Measurements from ENCODE around the gene E2F2.
"Not testable (repeated sequence)": the region's sequence is repeated elsewhere in the genome, so short reads cannot be mapped to it uniquely, and the experiment has no call there.

The E2F2 gene

DNA sequence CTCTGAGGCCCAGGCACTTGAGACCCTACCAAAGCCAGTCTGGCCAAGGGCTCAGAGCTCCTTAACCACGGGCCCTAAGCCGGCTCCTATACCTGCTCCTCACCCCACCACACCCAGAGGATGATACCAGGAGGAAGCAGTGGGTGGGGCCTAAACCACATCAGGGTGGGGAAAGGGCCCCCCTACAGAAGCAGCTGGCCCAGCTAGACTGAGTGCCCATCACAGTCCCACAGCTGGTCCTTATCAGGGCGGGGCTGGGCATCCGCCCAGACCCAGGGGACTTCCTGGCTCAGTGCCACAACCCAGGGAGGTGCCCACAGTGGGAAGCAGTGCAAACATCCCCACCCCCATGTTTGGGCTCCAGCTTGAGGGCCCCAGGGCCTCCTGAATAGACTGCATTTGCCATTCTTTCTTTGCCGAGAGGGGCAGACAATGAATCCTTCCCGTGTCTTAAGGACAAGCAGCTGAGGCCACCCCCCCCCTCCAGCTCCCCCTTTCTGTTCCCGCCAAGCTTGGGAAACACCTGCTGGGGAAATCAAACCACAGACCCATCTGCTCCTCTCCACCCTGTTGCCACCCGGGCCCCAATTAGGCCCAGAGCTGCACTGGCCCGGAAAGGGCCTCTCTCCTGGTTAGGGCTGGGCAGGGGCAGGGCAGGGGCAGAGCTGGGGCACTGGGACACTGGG is 6.2 kb downstream of the E2F2 start:
- no peak for DNase-seq (ENCODE audit: low read depth)

DNA sequence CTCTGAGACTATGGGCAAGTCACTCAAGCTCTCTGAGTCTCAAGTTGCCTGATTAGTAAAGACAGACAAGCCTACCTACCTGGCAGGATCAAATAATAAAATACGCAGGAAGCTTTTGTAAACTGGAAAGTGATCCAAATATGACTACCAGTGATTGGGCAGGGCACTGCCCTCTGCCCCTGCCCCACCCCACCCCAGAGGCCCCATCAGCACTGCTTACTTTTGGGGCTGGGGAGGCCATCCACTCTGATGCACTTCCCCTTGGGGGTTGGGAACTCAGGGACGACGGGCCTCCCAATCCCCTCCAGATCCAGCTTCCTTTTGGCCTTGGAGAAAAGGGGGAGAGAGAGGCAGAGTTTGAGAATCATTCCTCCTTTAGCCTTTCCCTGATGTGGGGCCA is 6.9 kb downstream of the E2F2 start:
- no peak for DNase-seq (ENCODE audit: low read depth)

DNA sequence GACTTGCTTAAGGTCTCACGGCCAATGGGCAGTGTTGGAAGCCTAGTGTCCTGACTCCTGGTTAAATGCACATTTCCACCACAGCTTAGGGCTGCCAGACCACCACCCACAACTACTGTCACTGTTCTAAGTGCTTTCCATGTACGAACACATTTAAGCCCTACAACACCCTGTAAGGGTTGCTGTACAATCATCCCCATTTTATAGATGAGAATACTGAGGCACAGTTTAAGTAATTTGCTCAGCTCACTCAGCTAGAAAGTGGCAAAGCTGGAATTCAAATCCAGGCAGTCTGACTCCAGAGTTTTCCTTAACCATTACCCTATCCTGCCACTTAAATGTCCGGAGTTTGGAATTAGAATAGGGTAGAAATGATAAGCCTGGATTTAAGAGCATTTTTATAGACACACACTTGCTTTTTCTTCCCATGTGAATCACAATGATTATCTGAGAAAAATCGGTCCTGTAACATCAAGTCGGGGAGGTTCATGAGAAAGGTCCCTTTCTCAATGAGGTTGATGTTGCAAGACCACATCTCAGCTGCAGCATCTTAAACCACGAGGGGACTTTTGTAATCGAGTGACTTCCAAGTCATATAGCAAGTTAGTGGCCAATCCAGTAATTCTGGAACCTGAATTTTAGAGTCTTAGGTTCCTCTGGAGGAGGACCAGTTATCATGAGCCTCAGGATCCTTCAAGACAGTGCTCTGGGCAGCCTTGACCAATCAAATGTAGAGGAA is 8.6 kb downstream of the E2F2 start:
- no peak for DNase-seq (ENCODE audit: low read depth)

DNA sequence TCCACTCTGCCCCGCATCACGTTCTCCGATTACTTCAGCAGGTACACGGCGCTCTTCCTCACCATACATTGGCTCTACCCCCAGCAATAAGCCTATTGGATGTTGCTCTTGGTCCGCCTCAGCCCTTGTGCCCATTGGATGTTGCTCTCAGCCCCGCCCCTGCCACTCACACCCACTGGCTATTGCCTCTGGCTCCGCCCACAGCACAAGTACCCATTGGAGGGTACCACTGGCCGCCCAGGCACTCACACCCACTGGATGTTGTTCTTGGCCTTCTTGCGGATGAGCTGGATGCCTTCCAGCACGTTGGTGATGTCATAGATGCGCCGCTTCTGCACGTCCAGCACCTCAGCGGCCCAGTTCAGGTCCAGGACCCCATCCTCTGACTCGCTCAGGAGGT is 9.4 kb downstream of the E2F2 start:
- no peak for DNase-seq (ENCODE audit: low read depth)

DNA sequence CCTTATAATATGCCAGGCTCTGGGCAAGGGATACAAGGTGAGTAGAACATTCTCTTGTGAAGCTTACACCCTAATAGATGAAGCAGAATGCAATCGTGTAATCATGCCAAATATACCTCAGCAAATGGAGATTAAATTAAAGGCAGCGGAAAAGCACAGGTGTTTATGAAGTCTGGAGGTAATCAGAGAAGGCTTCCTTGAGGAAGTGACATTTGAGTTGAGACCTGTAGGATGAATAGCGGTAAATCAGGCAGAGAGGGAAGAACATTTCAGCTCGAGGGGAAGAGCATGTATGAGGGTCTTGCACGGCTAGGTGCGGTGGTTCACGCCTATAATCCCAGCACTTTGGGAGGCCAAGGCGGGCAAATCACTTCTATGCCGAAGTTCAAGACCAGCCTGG is 13.5 kb downstream of the E2F2 start:
- no peak for DNase-seq (ENCODE audit: low read depth)

DNA sequence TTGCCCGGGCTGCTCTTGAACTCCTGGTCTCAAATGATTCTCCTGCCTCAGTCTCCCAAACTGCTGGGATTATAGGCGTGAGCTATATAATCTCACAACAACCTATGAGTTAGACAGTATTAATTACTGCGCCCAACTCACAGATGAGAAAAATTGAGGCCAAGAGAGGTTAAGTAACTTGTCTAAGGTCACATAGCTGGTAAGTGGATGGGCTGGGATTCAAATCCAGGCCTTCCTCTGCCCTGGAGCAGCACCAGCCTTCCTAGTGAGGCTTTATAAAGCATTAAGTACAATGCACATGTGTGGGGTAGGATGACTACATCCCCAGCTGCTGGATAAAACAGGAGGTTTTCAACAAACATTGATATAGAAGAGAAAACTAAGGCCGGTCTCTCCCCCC is 15.1 kb downstream of the E2F2 start:
- no peak for DNase-seq (ENCODE audit: low read depth)

DNA sequence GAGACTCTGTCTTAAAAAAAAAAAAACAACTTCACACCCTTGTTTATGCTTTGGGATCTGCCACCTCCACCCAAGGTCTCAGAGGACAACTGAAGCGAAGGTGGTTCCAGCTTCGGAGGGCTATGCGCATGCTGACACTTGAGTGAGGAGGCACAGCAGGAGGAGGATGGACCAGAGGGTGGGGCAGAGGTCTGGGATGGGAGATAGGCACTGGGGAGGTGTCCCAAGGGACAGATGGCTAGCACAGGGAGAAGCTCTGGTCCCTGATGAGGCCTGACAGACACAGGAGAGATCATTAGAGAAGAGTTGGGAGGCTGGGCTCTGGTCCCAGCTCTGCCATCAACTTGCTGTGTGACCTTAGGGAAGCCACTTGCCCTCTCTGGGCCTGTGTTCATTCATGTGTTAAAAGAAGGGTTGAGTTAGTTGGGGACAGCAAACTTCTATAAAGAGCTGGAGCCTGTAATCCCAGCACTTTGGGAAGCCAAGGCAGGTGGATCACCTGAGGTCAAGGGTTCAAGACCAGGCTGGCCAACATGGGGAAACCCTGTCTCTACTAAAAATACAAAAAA is 16.8 kb downstream of the E2F2 start:
- DNase-seq (ENCODE audit: low read depth) = no peak

DNA sequence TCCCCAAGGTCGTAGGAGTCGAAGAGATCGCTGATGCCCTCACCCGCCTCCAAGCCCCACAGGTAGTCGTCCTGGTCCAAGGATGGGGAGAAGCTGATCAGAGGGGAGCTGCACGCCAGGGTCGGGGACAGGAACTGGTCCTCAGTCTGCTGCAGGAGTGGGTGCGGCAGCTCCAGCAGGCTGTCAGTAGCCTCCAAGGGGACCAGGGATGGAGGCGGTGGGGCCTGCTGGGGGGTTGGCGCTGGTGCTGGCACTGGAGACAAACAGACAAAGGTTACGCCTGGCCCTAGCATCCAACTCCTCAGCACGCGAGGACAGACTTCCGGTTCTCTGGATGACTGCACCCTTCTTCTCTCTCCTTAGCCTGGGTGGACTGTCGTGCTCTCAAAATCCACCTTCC is 21.1 kb downstream of the E2F2 start:
- DNase-seq (ENCODE audit: low read depth) = no peak

DNA sequence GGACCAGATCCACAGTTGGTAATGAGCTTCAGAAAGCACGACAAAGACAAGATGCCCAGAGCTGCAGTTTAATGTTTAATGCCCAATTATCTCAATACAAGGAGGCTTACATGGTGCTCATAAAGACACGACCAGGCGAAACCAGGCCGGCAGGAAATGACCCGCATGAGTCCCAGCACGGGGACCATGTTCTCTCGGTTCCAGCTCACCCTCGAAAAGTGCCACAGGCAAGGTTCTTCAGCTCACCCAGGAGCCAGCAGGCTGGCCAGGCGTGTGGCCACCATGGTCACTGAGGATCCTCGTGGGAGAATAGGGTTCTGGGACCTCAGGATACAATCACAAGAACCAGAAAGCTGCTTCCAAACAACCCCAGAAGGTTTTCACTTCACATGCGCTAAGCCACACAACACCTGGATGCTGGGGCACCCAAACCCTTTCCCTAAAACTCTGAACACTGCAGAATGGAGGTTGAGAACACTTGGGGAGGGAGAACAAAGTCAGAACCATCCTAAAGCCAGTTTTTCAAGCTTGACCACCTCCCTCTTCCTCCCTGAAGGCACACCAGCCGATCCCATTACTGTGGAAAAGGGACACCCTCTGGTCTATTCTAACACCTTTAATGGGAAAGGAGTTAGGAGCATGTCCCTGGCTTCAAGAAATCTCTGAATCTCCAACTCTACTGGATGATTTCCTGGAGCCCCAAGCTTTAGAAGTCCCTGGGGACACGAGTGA is 24.5 kb downstream of the E2F2 start:
- no peak for DNase-seq (ENCODE audit: low read depth)

DNA sequence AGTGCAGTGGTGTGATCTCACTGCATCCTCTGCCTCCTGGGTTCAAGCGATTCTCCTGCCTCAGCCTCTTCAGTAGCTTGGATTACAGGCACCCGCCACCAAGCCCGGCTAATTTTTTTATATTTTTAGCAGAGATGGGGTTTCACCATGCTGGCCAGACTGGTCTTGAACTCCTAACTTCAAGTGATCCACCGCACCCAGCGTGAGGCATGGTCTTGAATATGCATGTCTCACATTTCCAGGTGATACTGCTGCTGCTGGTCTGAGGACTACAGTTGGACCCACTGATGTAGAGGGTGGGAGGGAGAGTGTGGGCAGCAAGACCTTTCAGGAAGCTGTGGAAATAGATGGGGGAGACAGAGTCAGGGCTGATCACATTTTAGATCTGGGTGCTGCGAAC is 25.2 kb downstream of the E2F2 start:
- DNase-seq (ENCODE audit: low read depth) = no peak

DNA sequence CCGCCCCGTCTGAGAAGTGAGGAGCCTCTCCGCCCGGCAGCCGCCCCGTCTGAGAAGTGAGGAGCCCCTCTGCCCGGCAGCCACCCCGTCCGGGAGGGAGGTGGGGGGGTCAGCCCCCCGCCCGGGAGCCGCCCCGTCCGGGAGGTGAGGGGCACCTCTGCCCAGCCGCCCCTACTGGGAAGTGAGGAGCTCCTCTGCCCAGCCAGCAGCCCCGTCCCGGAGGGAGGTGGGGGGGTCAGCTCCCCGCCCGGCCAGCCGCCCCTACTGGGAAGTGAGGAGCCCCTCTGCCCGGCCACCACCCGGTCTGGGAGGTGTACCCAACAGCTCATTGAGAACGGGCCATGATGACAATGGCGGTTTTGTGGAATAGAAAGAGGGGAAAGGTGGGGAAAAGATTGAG is 26.9 kb downstream of the E2F2 start:
- not testable (repeated sequence) for DNase-seq (ENCODE audit: low read depth)

DNA sequence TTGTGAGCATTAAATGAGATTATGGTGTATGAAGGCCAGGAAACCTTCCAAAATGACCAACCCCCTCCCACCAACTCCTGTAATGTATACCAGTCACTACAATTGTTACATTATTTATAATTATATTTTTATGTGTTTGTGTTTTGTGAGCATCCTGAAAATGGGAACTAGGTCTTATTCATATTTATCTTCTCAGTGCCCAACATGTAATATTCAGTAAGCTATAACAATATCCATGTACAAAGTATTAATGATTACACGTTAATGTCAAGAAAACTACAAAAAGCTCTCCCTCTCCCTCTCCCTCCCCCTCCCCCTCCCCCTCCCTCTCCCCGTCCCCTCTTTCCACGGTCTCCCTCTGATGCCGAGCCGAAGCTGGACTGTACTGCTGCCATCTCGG is 28.1 kb downstream of the E2F2 start:
- DNase-seq (ENCODE audit: low read depth) = no peak

DNA sequence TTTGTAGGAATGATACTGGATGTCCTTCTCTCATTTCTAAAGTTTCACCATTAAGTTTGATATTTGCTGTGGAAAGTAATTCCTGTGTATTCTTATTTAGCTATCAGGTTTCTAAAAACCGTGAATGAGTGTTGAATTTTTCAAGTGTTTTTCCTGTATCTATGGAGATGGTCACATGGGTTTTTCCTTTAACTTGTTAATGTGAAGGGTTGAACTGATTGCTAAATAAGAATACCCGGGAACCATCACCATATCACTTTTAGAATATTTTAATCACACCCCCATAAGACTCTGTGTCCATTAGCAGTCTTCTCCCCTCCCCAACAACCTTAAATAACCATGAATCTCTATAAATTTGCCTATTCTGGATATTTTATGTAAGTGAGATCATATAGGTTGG is 30.6 kb downstream of the E2F2 start:
- no peak for DNase-seq (ENCODE audit: low read depth)

DNA sequence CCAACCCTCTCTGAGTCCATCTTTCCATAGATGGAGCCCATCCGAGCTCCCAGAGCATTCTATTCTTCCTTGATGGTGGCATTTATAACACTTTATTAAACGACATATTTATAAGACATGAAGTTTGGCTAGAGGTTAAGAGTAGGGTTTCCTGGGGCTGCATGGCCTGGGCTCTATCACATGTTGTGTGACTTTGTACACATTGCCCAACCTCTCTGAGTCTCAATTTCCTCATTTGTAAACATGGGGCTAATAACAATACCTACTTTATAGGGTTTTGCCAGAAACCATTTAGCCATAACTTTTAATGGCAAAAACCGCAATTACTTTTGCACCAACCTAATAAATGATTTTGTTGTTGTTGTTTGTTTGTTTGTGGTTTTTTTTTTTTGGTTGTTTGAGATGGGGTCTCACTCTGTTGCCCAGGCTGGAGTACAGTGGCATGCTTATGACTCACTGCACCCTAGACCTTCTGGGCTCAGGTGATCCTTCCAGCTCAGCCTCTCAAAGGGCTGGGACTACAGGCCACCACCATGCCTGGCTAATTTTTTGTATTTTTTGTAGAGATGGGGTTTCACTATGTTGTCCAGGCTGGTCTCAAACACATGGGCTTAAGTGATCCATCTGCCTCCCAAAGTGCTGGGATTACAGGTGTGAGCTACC is 33.1 kb downstream of the E2F2 start:
- DNase-seq (ENCODE audit: low read depth) = no peak

DNA sequence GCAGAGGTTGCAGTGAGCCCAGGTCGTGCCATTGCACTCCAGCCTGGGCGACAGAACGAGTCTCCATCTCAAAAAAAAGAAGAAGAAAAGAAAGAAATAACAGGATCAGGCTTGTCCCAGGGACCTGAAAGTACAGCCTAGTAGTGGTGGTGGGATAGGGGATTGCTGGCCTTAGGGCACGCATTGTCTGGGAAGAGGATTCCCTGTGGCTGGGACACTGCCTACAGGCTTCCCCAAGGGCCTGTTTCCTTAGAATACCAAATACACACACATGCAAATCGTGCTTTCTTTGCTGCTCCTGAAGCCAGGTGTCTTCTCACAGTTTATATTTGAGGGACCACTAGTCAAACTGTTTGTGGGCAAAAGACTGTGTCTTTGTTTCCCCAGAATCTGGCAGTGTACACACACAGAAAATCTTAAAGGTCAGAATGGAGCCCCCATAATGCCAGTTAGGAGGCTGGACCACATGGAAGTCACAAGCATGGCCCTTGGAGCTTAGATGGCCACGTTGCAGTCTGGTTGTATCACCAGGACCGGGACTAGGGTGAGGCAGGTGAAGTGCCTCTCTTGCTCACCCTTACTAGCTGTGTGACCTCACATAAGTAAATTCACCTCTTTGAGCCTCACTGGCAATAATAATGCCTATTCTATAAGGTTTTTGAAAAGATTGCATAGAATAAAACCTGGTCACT is 34.4 kb downstream of the E2F2 start:
- no peak for DNase-seq (ENCODE audit: low read depth)

DNA sequence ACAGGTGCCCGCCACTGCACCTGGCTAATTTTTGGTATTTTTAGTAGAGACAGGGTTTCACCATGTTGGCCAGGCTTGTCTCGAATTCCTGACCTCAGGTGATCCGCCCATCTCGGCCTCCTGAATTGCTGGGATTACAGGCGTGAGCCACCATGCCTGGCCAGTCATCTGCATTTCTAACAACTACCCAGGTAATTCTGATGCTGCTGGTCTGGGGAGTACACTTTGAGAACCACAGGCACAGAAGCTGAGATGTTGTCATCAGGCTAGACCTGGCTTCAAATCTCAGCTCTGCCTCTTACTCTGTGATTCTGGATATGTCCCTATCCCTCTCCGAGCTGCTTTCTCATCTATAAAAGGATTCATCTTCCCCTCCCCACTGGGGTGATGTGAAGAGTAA is 36.2 kb downstream of the E2F2 start:
- DNase-seq (ENCODE audit: low read depth) = not testable (repeated sequence)

DNA sequence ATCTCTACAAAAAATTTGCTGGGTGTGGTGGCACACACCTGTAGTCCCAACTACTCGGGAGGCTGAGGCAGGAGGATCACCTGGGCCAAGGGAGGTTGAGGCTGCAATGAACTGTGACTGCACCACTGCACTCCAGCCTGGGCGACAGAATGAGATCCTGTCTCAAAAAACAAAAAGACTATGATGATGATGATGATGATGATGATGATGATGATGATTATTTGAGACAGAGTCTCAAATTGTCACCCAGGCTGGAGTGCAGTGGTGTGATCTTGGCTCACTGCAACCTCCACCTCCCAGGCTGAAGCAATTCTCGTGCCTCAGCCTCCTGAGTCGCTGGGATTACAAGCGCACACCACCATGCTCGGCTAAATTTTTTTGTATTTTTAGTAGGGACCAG is 38.3 kb downstream of the E2F2 start:
- DNase-seq (ENCODE audit: low read depth) = not testable (repeated sequence)

DNA sequence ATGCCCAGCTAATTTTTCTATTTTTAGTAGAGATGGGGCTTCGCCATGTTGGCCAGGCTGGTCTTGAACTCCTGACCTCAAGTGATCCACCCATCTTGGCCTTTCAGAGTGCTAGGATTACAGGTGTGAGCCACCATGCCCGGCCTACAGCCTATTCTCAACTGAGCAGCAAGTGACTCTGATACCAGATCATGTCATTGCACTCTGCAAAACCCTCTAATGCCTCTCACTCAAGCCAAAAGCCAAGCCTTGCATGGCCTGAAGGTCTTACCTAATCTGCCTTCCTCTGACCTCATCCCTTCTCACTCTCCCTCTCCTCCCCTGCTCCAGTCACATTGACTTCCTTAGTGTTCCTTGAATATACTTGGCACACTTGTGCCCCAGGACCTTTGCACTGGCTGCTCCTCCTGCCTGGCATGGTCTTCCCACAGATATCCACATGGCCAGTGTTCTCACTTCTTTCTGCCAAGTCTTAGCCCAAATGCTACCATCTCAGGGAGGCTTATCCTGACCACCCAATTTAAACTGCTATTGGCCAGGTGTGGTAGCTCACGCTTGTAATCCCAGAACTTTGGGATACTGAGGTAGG is 38.8 kb downstream of the E2F2 start:
- no peak for DNase-seq (ENCODE audit: low read depth)

DNA sequence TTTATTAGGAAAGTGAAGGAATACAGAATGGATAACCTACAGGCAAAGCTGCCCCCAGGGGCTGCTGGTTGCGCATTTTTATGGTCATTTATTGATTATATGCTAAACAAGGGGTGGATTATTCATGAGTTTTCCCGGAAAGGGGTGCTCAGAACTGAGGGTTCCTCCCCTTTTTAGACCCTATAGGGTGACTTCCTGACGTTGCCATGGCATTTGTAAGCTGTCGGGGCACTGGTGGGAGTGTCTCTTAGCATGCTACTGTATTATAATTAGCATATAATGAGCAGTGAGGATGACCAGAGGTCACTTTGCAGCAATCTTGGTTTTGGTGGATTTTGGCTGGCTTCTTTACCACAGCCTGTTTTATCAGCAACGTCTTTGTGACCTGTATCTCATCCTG is 41.2 kb downstream of the E2F2 start:
- DNase-seq (ENCODE audit: low read depth) = no peak

DNA sequence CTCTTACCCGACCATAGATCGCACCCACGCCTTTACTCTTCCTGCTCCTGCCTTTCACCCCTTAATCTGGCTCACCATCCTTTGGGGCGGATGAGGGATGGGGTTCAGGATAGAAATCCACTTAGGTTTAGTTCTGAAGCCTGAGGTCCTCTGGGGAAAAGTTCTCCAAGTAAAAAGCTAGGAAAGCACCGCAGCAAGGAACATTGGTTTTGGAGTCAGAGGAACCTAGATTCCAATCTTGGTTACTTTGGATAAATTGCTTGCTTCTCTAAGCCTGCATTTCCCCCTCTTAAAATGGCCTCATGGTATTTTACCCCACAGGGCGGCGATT is 46.1 kb downstream of the E2F2 start:
- DNase-seq (ENCODE audit: low read depth) = no peak

DNA sequence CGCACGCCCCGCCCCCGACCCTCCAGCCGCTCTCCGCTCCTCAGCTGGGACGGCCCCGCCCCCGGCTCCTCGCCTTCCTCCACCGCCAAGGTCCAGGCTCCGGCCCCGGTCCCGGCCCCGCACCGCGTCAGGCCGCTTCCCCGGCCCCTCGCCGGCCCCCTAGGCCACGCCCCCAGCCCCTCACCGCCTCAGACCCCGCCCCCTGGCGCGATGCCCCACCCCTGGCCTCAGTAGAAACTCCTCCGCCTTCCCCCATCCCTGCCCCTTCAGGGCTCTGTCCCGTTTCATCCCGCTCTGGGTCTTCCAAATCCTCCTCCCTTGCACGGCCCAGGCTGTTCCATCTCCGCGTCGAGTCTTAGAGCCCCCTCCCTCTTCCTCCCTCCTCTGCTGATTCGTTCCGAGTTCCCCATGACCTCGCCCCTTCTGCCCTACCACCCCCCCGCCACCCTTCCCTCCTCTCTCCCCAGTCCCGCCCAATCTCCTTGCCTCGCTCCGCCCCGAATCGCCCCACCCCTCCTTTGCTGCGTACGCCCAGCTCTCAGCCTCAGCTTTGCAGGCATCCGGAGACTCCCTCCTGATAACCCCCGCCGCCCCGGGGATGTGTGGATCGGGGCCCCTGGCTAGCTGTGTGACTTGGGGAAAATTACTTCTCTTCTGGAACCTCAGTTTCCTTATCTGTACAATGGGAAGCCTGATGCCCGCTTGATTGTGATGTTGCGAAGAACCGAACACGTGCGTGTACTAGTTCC is 46.6 kb downstream of the E2F2 start:
- DNase-seq (ENCODE audit: low read depth) = peak; percentile 87

All from stimulated activated CD4-positive, alpha-beta T cell treated with anti-CD3 and anti-CD28 coated beads, Interleukin-2, amount 100 ng/mL, for 4 hours (primary cell).